H1 (cell line): ENCODE measurements around the gene SHANK2. TPM values are rescaled to one million over a fixed set of nuclear protein-coding genes. Genes with fewer than 3 reads are reported as not detected.

Experiments
- CHD2 ChIP-seq: IDR thresholded peaks from 2 replicates; pipeline ENCODE4 v1.6.1; 2012; ENCODE audit warnings: low read length, improper control_type of control experiment
- GABPA ChIP-seq: IDR thresholded peaks from 2 replicates; pipeline ENCODE4 v1.6.1; 2011; ENCODE audit warnings: mild to moderate bottlenecking, low read length, moderate library complexity, borderline replicate concordance; ENCODE audit not compliant: insufficient read depth
- SP4 ChIP-seq: IDR thresholded peaks from 2 replicates; pipeline ENCODE4 v1.6.1; 2012; ENCODE audit warnings: low read length, inconsistent platforms
- TBP ChIP-seq: IDR thresholded peaks from 2 replicates; pipeline ENCODE4 v1.6.1; 2011; ENCODE audit warnings: low read depth, low read length, improper control_type of control experiment
- TEAD4 ChIP-seq: IDR thresholded peaks from 2 replicates; pipeline ENCODE4 v1.6.1; 2012; ENCODE audit warnings: low read depth, low read length, inconsistent platforms, mixed read lengths
- YY1 ChIP-seq: IDR thresholded peaks from 2 replicates; pipeline ENCODE4 v1.6.1; 2011; ENCODE audit warnings: low read depth, mild to moderate bottlenecking, low read length
- polyA plus RNA-seq, 7 experiments: library from polyadenylated mRNA; depleted of rRNA in 3 of 7; stranded (reverse) in 5 of 7; unstranded in 2 of 7; fragments of >200 nt in 5 of 7; fragments of 200-250 nt in 2 of 7; gene quantifications; 1 replicate in 5 of 7; 2 replicates in 1 of 7; 4 replicates in 1 of 7; pipeline versions ENCODE4 v1.2.1 to v1.2.3, GENCODE V29; 2011 to 2013; ENCODE audit warnings: missing spikeins in 2 of 7, mixed read lengths in 2 of 7
- total RNA-seq: library from RNA; stranded (reverse); fragmentation: NEBNext Ultra II Directional; extraction: Animal tissue kit (Norgen Biotek cat#: 25700); gene quantifications from 2 replicates; pipeline ENCODE4 v1.2.1, GENCODE V29; 2021

Gene SHANK2
- total and polyA plus RNA-seq, 2 of the 8 experiments (the other 6 are each of a cell fraction or from before 2014, with no cell fraction given) = 10.1 to 54.2 TPM

- TF ChIP-seq CHD2 (0 out of 2 replicates have a peak, but pooled peaks have one; percentile 33), SP4 (no peak), YY1 (no peak), GABPA (no peak), TBP (peak; percentile 63; the same call in 1 of the 2 replicates), TEAD4 (peak; percentile 38; the same call in 1 of the 2 replicates)
These were observed 5.8 kb downstream of the SHANK2 start (continued) for GRCh38 chr11:71246559-71246958.
